ENCODE data around the gene ADI1.
"Not testable (repeated sequence)": the region's sequence is repeated elsewhere in the genome, so short reads cannot be mapped to it uniquely, and the experiment has no call there.

Gene ADI1

DNA sequence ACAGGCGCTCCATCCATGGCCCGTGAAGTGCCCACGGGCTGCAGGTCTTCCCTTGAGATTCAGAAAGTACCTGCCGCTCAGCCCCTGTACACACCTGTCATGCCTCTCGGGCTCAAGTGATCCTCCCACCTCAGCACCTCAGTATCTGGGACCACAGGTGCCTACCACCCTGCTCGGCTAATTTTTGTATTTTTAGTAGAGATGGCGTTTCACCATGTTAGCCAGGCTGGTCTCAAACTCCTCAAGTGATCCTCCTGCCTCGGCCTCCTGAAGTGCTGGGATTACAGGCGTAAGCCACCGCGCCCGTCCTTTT, 26.9 kb downstream of the ADI1 start:
- DNase-seq, result not testable (repeated sequence)

DNA sequence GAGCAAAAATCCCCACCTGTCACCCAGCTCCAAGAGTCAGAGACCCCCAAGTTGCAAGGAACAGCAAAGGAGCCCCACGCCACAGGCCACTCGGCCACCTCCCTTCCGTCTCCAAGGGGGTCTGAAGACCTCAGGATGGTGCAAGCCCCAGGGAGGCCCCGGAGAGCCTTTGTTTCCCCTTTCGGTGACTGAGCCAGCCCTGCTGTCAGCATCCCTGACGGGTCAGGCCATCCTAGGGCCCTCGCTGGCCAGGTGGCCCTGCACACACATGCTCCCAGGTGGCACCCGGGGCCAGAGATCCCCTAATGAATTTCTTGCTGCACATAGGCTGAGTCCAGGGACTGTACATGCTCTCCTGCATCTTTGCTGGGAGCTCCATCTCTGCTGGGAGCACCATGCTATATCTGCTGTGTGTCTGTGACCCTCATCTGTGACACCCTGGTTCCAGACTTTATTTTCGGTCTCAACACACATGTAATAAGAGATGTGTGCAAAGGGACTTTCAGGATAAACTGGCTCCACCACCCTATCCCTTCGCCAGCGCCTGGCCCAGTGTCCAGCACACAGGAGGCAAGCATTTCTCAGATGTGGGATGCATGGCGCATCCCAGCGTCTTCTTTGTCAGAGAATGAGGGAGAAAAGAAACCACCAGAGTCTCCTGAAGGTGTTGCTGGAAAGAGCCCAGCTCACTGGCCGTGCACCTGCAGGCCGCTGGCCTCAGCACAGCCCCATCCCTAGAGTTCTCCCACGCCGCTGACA, 27.4 kb downstream of the ADI1 start:
- DNase-seq, result no peak

DNA sequence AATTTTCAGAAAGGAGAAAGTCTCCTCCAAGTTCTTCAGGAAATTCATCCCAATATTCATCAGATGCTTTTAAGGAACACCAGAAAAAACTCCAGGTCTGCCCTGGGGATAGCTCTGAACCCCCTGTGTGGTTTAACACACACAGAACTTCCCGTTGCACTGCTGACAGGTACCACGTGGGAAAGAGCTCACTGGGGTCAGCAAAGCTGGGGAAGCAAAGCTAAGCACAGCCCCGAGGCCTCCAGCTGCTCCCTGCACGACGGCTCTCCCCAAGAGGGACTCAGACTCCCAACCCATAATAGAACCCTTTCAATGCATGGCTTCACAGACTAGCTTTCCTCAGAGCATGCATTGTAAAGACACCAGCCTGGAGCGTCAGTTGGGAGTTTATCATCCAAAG, 28.0 kb downstream of the ADI1 start:
- DNase-seq, result no peak

DNA sequence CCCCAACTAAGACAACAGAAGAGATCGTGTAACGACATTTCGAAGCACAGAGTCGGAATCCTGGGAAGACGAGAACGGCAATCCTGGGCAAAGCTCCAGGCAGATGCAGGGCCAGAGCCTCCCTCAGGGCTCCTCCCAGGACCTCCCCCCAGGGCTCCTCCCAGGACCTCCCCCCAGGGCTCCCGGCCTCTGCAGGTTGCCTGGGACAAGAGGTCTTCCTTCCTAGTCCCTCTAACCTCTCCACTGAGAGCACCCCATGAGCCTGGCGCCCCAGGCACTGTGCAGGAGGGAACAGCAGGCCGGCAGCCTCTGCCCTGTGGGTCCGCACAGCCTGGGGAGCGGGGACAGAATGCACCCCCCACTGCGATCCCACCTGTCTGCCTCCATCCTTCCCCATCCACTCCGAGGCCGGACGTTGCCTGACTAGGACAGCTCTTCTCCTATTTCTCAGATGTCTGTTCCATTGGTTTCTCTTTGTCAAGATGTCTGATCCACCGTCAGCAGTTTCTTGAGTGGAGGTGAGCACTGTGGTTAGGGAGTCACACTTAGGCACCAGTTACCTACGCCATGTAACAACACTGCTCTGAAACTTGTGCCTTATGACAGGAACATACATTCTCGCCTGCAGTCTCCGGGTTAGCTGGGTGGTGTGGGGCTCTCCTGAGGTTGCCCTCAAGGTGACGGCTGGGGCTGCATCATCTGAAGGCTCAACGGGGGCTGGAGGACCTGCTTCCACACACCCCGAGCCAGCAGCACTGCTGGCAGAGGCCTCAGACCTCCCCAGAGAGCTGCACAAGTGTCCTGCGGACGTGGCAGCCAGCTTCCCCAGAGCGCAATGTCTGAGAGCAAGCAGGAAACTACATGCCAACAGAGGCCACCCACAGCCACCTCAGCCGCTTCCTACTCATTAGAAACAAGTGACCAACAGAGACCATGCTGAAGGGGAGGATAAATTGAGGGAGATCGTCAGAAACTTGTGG, 28.9 kb downstream of the ADI1 start:
- no peak for DNase-seq

DNA sequence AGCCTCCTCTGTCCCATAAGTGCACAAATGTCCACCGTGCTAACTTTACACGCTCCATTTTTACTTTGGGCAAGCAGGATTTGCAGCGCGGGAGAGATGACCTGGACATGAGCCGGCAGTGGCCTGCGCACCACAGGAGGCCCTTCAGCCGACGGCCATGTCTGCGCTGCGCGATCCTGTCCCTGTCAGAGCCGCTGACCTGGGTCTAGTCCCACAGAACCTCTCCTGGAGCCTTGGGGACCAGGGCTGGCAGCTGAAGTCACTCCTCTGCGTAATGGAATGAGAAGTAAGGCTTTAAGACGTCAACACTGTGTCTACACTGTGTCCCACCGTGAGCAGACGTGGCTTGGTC, 29.6 kb downstream of the ADI1 start:
- DNase-seq, result no peak

DNA sequence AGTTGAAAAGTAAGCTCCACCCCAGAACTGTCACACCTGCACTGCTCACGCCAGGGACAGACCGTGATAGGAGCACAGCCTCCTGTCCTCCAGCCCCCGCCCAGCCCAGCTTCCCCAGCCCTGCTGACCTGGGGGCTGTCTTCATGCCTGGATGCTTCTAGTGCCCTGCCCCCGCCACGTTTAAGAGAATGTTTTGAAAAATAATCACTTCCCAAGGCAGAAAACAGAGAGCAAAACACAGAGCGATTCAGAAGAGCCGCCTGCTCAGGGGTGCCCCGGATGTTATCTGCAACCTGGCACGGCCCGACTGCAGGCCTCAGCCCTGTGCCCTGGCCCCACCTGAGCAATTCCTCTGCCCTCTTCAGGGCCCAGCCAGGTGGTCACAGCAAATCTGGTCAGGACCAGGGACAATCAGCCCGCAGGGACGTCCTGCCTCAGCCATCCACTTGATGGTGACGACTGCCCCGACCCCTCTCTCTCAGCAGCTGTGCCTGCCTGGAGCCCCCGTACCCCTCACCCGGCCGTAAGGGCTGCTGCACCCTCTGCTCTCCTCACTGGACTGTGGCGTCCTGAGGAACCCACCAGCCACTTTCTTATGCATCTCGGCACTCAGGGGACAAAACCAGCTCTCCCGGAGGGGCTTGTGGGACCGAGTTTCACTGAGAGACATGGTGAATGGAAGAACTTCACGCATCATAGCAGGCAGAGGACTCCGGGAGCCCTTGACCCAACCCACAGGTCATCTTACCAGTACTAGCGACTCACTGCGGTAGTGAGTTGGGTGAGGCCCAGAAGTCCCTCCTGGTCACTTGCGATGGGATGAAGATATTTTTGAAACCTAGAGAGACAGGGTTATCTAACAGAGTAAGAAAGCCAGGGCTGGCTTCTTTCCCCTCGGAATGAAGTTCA, 30.2 kb downstream of the ADI1 start:
- no peak for DNase-seq

DNA sequence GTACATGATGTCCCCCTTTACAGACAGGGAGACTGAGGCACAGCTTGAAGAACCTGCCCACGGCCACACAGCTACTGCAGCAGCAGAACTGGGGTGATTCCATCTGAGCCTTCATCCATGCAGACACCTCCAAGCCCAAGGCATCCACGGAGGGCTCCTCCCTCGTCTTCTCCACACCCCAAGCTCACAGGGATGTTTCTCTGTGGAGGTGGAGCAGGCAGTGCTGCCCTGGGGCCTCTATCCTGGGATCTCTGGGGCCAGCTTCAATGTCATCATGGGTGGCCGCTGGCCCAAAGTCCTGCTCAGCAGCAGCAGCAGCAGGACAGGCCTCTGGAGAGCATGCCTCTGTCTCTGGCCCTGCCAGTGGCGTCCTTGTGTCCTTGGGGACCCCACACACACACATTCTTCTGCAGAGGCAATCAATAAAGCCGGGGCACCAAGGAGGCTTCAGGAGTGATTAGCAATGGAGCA, 31.2 kb downstream of the ADI1 start:
- DNase-seq, result no peak

DNA sequence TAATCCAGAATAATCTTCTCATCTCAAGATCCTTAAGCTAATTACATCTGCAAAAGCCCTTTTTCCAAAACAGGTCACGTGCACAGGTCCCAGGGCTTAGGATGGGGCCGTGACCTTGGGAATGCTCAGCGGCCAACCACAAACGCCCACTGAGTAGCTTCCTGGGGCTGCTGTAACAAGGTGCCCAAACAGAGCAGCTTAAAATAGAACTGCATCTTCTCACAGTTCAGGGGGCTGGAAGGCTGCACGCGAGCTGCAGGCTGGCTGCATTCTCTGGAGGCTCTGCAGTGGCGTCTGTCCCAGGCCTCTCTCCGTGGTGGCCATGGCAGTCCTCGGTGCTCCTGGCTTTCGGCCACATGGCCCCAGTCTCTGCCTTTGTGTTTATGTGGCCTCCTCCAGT, 31.9 kb downstream of the ADI1 start:
- DNase-seq, result no peak

DNA sequence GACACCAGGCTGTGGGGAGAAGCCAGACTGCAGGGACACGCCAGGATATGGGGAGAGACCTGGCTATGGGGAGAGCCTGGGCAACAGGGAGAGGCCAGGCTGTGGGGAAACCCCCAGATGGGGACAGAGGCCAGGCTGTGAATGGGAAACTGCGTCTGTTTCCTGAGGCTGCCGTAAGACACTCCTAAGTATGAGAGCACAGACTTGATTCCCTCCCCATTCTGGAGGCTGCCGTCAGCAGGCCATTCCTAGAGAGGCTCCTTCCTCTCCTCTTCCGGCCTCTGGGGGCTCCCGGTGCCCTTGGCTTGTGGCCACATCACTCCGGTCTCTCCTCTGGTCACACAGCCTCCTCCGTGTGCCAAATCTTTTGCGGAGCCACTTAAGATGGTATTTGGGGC, 32.3 kb downstream of the ADI1 start:
- no peak for DNase-seq

DNA sequence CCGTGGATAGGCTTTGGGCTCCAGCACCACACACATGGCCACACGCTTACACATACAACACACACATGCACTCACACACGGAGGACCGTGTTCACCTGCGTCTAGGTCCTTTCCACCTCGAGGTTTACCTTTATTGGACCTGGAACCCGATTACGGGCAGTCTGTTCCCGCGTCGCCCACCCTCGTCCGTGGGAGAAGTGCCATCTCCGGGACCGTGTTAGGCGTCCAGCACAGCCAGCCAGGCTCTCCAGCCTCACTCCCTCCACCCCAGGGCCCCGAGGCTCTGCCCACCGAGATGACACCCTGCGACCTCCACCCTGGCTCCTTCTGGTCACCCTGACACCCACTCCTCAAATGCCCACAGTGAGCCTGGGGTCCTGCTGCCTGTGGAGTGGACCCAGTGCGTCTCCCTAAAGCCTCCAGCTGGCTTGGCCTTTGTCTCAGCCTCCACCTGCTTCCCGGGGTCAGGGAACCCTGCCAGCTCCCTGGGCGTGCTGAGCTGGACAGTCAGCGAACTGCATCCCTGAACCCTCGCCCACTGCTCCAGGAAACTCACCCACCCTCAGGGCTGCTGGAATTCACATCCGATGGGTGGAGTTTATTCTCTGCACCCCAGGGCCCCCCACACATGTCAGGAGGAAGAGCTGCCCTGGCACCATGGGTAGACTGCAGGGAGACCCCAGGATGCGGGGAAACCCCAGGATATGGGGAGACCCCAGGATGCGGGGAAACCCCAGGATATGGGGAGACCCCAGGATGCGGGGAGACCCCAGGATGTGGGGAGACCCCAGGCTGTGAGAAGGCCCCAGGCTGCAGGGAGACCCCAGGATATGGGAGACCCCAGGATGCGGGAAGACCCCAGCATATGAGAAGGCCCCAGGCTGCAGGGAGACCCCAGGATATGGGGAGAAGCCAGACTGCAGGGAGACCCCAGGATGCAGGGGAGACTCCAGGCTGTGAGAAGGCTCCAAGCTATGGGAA, 33.0 kb downstream of the ADI1 start:
- no peak for DNase-seq

DNA sequence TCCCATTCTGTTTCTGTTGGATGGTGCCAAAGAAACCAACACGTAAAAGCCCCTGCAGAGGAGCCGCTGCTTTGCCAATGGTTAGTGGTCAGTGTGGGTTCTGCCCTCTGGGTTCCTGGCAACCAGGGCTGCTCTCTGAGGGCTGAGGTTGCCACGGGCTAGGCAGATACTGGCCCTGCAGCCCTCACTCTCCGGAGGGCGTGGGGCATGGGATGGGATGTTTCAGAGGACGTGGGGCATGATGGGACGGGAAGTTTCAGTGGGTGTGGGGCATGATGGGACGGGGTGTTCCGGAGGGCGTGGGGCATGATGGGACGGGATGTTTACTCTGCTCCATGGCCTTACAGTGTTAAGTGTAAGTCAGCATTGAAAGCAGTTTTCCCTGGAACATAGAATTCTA, 34.2 kb downstream of the ADI1 start:
- no peak for DNase-seq

DNA sequence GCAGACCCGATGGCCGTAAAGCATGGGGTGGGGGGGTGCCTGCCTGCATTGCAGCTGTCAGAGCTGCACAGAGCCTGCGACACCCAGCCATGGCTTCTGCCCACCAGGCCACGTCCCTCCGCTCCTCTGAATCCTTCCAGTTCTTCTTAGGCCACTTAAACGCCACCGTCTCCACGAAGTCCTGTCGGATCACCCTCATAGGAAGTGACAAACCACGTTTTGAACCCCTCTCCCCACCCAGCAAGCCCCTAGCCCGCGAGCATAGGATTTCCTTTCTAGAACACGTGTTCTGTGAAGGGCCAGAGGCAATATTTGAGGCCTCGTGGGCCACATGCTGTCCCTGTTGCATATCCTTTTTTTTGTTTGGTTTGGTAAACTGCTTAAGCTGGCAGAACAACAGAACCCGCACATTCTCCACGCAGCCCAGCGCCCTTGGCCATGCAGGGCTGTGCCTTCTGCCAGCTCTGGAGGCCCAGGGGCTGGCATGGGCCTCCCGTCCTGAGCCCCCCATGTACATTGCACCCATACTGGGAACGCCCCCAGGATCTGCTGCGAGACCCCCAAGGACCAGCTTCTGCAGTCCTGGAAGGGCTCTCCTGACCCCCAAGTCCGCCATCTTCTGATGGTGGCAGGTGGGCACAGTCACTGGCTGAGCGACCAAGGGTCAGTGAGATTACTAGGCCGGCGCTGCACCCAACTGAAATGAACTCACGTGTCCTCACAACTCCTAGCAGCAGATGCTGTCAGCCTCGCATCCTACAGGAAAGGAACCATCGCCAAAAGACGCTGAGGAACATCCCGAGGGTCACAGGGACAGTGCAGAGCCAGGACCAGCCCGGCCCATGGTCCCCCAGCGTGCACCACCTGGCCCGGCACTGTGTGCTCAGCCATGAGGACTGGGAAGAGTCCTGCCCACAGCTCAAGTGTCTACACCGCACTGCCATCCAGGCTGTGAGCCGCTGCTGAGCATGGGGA, 35.1 kb downstream of the ADI1 start:
- no peak for DNase-seq

DNA sequence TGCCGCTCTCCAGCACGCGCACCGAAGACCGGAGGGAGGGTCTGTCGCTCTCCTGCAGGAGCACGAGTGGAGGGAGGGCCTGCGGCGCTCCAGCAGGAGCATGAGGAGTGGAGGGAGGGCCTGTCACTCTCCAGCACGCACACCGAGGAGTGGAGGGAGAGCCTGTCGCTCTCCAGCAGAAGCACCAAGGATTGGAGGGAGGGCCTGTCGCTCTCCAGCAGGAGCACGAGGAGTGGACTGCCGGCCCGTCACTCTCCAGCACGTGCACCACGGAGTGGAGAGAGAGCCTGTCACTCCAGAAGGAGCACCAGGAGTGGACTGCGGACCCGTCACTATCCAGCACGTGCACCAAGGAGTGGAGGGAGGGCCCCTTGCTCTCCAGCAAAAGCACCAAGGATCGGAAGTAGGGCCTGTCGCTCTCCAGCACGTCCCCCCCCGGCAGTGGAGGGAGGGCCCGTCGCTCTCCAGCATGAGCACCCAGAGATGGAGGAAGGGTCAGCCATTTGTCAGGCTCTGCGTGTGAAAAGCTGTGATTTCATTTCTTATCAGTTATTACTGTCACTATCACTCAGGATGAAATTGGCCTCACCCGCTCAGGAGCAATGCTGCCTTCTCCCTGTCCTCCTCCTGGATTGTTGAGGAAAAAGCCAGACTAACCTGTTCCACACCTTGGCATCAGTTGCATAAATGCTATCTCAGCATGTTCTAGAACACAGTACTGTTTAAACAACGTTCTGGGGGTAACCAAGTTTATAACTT, 35.9 kb downstream of the ADI1 start:
- no peak for DNase-seq

DNA sequence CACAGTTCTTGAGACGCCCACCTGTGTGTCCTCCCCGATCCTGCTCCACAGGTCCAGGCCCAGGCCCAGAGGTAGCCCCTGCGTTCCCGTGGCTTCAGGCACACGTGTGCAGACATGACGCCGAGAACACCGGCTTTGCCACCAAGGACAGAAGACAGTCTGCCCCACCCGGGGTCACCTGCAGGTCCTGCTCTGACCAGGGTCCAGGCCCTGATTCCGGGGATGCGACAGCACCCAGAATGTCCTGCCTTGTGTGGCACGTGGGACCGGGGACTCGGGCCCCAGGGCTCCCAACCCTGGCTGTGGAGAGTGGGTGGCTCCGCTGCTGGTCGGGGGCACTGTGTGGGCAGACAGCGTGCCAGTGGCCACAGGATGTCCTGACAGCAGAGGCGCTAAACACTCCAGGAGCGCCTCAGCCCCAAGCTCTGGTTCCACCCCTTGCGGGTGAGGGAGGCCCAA, 36.9 kb downstream of the ADI1 start:
- DNase-seq, result no peak

DNA sequence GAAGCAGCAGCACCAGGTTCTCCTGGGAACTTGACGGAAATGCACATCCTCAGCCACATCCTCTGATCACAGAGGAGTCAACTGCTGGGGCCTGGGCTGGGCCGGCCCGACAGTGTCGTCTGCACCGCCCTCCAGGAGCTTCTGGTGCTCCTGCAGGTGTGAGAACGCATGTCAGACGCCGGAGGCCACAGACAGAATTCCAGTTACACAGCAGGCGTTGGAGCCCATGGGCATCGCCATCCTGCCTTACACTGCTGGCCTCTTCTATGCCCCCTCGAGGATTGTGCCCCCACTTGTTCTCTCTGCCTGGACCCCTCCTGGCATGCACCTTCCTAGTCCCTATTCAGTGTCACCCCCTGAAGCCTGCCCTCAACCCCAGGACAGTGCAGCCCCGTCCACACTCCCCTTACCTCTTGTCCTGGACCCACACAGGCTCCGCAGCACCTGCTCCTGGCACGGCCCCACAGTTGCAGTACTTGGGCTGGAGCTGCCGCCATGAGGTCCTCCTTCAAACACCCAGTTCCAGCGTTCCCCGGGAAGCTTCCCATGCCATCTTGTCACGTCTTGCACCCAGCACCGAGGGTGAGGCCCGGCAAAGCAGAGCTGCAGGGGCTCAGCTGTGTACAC, 37.5 kb downstream of the ADI1 start:
- DNase-seq, result no peak

DNA sequence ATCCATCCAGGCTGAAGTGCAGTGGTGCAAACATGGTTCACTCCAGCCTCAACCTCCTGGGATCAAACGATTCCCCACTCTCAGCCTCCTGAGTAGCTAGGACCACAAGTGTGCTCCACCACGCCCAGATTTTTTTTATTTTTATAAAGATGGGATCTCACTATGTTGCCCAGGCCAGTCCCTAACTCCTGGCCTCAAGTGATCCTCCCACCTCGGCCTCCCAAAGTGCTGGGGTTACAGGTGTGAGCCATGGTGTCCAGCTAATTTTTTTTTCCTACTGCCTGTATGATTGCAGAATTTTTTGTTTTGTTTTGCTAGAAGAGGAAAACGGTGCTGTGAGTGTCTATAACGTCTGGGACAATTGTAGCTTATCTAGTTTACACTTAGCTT, 38.3 kb downstream of the ADI1 start:
- no peak for DNase-seq

DNA sequence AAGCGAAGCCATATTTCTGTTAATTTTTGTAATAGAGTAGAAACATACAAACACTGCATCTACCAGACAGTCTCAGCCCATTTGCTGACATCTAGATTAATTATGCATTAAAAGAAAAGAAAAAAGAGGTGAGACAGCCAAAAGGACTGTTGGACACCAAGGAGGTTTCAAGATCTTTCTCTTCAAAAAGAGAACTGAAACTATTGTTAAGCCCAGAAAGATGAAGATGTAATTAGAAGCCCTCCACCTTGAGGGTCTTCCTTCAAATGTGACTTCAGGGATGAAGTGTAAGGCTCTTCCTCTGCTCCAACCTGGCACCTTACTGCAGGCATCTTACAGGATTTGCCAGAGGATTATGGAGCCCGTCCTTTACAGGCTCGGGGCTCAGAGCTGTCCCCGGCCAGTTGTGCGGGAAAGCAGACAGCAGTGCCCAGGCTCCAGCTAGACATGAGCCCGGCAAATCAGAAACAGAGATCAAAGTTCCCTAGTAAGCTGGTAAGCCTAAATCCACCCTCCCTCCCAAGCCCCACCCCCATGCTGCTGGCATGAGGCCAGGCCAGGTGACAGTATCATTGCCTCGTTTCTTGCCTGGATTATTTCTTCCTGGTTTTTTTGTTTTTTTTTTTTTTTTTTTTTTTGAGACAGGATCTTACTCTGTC, 38.9 kb downstream of the ADI1 start:
- DNase-seq, result no peak

DNA sequence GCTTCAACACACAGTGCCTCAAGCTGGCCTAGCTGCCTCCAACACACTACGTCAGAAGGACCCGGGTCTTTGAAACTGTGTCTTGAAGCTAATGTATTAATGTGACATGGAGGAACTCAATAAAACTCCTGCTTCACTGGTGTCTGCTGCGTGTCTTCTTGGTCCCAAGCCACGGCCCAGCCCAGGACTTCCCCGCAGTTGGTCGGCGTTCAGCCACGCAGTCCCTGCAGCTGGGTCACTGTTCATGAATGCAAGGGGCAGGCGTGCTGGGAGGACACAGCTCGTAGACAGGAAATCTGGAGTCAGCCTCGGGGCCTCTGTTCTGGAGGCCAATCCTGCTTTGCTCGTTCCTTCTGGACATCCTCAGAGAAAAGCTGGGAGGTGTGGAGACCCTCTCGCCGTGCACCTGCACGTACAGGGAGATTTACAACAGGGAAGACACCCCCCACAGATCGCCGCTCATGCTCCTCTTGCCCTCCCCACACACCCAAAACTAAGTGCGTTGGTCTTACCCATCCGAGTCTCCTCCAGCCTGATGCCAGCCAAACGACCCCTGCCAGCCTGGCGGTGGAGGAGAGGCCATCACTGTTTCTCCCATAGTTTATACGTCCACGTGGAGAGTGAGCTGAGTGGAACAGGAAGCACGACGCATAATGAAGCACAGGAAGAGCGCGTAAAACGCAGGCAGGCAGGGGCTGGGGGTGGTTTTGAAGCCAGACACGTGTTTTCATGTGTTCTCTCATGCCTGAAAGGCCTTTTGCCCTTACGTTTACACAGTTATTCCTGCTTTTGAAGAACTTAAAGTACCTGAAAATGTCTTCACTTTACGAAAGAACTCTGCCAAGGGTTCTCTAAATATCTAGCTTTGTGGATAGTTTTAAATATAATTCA, 39.7 kb downstream of the ADI1 start:
- no peak for DNase-seq
